Glutamatergic neuron (in vitro differentiated cells): ENCODE data around the gene PRR5L. TPM values are rescaled to one million over a fixed set of nuclear protein-coding genes. Genes with fewer than 3 reads are reported as not detected.
A peak's percentile ranks its signal among the peaks of the same experiment; 100 is the strongest.

ENCODE experiments used
- DNase-seq: peaks from one replicate; pipeline ENCODE4 v3.0.0; 2022
- H3K27ac Mint-ChIP-seq: one replicate; pipeline ENCODE4 v1.8.0; 2020; ENCODE audit warnings: mild to moderate bottlenecking, mixed read lengths, inconsistent platforms; ENCODE audit not compliant: unreplicated experiment
- H3K27me3 Mint-ChIP-seq: one replicate; pipeline ENCODE4 v1.8.0; 2020; ENCODE audit warnings: mild to moderate bottlenecking, moderate library complexity, mixed read lengths, inconsistent platforms; ENCODE audit not compliant: unreplicated experiment
- H3K36me3 Mint-ChIP-seq: one replicate; pipeline ENCODE4 v1.8.0; 2020; ENCODE audit warnings: mild to moderate bottlenecking, mixed read lengths, inconsistent platforms; ENCODE audit not compliant: unreplicated experiment
- H3K4me1 Mint-ChIP-seq: one replicate; pipeline ENCODE4 v1.8.0; 2020; ENCODE audit warnings: mild to moderate bottlenecking, low read depth, mixed read lengths, inconsistent platforms; ENCODE audit not compliant: unreplicated experiment
- H3K4me3 Mint-ChIP-seq: one replicate; pipeline ENCODE4 v1.8.0; 2020; ENCODE audit warnings: mild to moderate bottlenecking, mixed read lengths, inconsistent platforms; ENCODE audit not compliant: unreplicated experiment
- H3K9me3 Mint-ChIP-seq: one replicate; pipeline ENCODE4 v1.8.0; 2020; ENCODE audit warnings: mild to moderate bottlenecking, moderate library complexity, mixed read lengths, inconsistent platforms; ENCODE audit not compliant: unreplicated experiment
- total RNA-seq: library from RNA; stranded (reverse); fragmentation: NEBNext Ultra II Directional; extraction: Animal tissue kit (Norgen Biotek cat#: 25700); gene quantifications from one replicate; pipeline ENCODE4 v1.2.1, GENCODE V29; 2021; ENCODE audit not compliant: unreplicated experiment
- TF ChIP-seq, protein P1 (sequence below): fragments of 200-600 bp; sonication (generic); IDR thresholded peaks from one replicate; pipeline ENCODE4 v1.5.0; 2021; ENCODE audit not compliant: partially characterized antibody, unreplicated experiment

Gene PRR5L
- total RNA-seq, 1 donor from 2014 or later, result 1.6 TPM

DNA sequence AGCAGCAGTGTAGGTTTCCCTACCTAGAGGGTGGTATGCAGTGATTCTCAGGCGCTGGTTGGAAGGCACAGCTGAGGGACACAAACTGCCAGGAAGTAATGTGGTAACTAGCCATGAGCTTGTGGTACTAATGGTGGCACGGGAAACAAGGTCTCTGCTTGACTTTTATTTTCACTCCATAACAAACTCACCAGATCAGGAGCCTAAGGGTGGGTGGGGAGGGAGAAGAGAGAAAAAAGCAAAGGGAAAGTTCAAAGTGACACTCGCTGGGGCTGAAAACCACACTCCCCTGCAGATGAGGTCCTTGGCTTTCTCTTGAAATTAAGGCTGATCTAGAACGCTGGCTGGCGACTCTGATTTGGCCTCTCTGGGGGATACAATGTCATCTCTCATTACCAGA is 192.0 kb downstream of the PRR5L start:
- no peak overlapping the region for H3K27ac Mint-ChIP-seq
- H3K36me3 Mint-ChIP-seq, result no peaks in the 10 kb centered on the region
- TF ChIP-seq, protein P1, sequence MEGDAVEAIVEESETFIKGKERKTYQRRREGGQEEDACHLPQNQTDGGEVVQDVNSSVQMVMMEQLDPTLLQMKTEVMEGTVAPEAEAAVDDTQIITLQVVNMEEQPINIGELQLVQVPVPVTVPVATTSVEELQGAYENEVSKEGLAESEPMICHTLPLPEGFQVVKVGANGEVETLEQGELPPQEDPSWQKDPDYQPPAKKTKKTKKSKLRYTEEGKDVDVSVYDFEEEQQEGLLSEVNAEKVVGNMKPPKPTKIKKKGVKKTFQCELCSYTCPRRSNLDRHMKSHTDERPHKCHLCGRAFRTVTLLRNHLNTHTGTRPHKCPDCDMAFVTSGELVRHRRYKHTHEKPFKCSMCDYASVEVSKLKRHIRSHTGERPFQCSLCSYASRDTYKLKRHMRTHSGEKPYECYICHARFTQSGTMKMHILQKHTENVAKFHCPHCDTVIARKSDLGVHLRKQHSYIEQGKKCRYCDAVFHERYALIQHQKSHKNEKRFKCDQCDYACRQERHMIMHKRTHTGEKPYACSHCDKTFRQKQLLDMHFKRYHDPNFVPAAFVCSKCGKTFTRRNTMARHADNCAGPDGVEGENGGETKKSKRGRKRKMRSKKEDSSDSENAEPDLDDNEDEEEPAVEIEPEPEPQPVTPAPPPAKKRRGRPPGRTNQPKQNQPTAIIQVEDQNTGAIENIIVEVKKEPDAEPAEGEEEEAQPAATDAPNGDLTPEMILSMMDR, result no peak

DNA sequence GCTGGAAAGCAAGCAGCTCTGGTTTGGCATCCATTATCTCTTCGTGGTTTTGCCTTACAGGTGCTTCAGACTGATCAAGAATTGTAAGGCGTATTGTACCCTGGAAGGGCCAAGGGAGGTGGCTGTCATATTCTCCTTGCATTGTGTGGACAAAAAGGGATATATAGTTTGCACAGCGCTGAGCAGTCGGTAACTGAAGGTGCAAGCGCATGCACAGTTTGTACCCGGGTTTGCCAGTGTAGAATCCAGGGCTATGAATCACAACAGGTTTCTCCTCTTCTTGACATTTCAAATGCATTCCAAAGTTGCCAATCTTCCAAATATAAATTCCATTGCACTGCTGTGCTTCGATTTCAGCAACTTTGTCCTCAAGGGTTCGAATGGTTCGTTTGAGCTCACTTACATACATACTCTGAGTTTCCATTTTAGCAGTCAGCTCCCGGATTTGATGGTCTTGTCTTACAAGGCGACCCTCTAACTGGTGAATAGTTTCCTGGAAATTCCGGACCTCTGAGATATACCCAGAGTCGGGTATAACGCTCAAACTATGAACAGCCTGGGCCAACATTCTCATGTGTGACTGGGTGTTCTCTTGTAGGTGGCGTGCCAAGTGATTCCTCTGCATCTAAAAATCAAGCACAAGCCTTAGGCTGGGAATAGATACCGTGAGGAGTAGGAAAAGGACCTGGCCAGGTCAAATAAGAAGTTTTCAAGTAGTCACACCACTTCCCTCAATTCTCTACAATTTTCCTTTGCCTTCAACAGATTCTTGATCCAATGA is 194.1 kb downstream of the PRR5L start:
- Mint-ChIP-seq H3K4me1 (peaks cover 9% of the 10 kb centered on the region), H3K27me3 (no peaks in the 10 kb centered on the region), H3K36me3 (no peaks in the 10 kb centered on the region), H3K9me3 (no peaks in the 10 kb centered on the region), H3K4me3 (no peak overlapping the region), H3K27ac (no peak overlapping the region)
- TF ChIP-seq, protein P1, result no peak
- DNase-seq, result no peak

More for the DNA sequence above, 192.0 kb downstream of the PRR5L start:
- Mint-ChIP-seq H3K4me1 (peaks cover 9% of the 10 kb centered on the region), H3K9me3 (no peaks in the 10 kb centered on the region), H3K4me3 (no peak overlapping the region), H3K27me3 (no peaks in the 10 kb centered on the region)
- DNase-seq, result no peak

DNA sequence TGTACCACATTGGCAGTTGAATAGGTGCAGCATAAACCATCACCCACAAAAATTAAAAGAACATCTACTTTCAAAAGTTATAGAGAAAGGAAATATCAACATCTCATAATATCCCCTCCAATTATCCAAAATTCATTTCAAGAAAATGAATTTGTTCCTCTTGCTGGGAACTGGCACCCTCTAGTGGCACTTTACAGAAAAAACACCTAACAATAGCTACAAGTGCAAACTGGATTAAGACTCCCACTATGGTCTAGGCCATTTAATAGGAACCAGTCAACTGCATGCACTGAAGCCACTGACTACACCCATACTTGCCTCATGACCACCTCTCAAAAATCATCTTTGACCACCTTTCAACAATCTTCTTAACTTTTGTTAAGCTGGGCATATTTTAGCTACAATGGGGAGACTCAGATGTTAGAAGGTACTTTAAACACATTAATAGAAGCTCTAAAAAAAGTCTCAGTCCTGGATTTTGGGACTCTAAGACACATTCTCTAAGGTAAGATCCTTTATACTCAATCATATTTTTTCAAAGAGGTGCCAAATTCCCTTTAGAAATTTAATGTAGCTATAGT is 196.7 kb downstream of the PRR5L start:
- Mint-ChIP-seq H3K4me1 (peaks cover 9% of the 10 kb centered on the region), H3K27ac (peak overlapping the region; percentile 50), H3K9me3 (no peaks in the 10 kb centered on the region), H3K36me3 (no peaks in the 10 kb centered on the region), H3K27me3 (no peaks in the 10 kb centered on the region), H3K4me3 (no peak overlapping the region)
- DNase-seq, result no peak
- TF ChIP-seq, protein P1, result peak; percentile 82

DNA sequence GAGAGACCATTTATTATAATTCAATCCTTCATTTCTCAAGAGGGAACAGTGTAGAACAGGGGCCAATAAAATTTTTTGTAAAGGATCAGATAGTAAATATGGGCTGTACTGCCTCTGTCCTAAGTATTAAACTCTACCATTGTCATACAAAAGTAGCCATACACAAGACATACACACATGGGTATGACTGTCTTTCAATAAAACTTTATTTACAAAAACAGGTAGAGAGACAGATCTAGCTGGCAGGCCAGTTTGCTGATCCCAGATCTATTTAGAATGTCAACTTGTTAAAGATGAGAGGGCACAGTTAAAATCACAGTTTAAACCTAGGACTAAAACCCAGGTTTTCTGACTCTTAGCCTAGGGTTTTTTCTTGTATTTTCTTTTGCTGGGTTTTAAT is 197.2 kb downstream of the PRR5L start:
- TF ChIP-seq, protein P1, result no peak
- DNase-seq, result no peak
- no peaks in the 10 kb centered on the region for H3K27me3 Mint-ChIP-seq
- no peaks in the 10 kb centered on the region for H3K36me3 Mint-ChIP-seq
- H3K4me3 Mint-ChIP-seq, result no peak overlapping the region
- H3K9me3 Mint-ChIP-seq, result no peaks in the 10 kb centered on the region
- peaks cover 8% of the 10 kb centered on the region for H3K4me1 Mint-ChIP-seq
- H3K27ac Mint-ChIP-seq, result no peak overlapping the region

DNA sequence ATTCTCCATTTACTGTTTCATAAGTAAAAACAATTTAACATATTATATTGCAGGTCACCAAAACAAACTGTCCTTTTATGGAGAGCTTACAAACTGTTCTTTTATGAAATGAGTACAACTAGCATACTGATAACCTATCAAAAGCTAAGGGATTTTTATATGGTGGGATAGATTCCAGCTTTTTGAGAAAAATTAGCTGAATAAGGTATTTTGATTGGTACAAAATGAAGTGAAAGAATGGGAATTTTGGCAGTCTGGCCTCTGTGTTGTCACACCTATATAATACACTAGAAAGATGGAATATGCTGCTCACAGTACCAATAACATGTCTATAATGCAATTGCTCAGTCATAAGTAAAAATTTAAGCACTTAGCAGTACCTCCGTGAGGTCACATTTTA is 202.6 kb downstream of the PRR5L start:
- no peak for DNase-seq
- Mint-ChIP-seq H3K36me3 (no peaks in the 10 kb centered on the region), H3K4me3 (no peak overlapping the region), H3K27ac (no peak overlapping the region), H3K27me3 (no peaks in the 10 kb centered on the region), H3K4me1 (peaks cover 9% of the 10 kb centered on the region), H3K9me3 (peaks cover 1% of the 10 kb centered on the region)
- TF ChIP-seq, protein P1, result no peak
